ENCODE data around the gene RTP2. TPM values are rescaled to one million over a fixed set of nuclear protein-coding genes. Genes with fewer than 3 reads are reported as not detected.

RTP2 gene
- total RNA-seq, 1 donor from 2014 or later: not detected

- Mint-ChIP-seq H3K4me1 (peaks cover 68% of the 10 kb centered on the region), H3K27ac (peak overlapping the region; percentile 90), H3K9me3 (no peaks in the 10 kb centered on the region), H3K36me3 (ENCODE audit: low read depth) (peaks cover 27% of the 10 kb centered on the region), H3K27me3 (no peaks in the 10 kb centered on the region), H3K4me3 (peak overlapping the region; percentile 98)
- ATAC-seq (ENCODE audit: low read depth) (peak; percentile 12), DNase-seq (peak; percentile 56)
- intact Hi-C loops (cut with micrococcal nuclease): loop anchor here (1.0 to 10.0 kb wide), 15 partner anchors 503 to 1300 kb away; no protein-coding TSS in a partner anchor
- ChIA-PET CTCF (interaction anchor here (0.6 to 6.4 kb wide), 58 partner anchors 8 to 1407 kb away, joined by 3 to 545 read pairs (median 5); no protein-coding TSS in a partner anchor), POLR2A (interaction anchor here (0.7 to 8.4 kb wide), 29 partner anchors 8 to 1300 kb away, joined by 3 to 137 read pairs (median 7); partner anchors contain the start of gene LPP)
- TF ChIP-seq CTCF (IDR thresholded peaks at IDR 0.05): peak; percentile 81
Observed at GRCh38 chr3:187741403-187742350, 39.3 kb upstream of the RTP2 start.

- H3K4me3 Mint-ChIP-seq: peak overlapping the region; percentile 98
- DNase-seq (peak; percentile 73), ATAC-seq (ENCODE audit: low read depth) (no peak)
- H3K27me3 Mint-ChIP-seq: no peaks in the 10 kb centered on the region
- no peaks in the 10 kb centered on the region for H3K9me3 Mint-ChIP-seq
- peak; percentile 93 for TF ChIP-seq CTCF (IDR thresholded peaks at IDR 0.05)
- ChIA-PET POLR2A (interaction anchor here (0.6 to 4.6 kb wide), 43 partner anchors 9 to 1408 kb away, joined by 3 to 137 read pairs (median 5); partner anchors contain the start of gene LPP), CTCF (interaction anchor here (0.6 to 6.4 kb wide), 103 partner anchors 9 to 1410 kb away, joined by 3 to 545 read pairs (median 3); no protein-coding TSS in a partner anchor)
- peaks cover 67% of the 10 kb centered on the region for H3K4me1 Mint-ChIP-seq
- peaks cover 27% of the 10 kb centered on the region for H3K36me3 Mint-ChIP-seq (ENCODE audit: low read depth)
- intact Hi-C loops (cut with micrococcal nuclease): loop anchor here (1.0 to 10.0 kb wide), 7 partner anchors 504 to 1301 kb away; no protein-coding TSS in a partner anchor
- H3K27ac Mint-ChIP-seq: peak overlapping the region; percentile 90
Observed at GRCh38 chr3:187740421-187741399, 38.4 kb upstream of the RTP2 start.

- ChIA-PET POLR2A (interaction anchor here (0.5 to 4.6 kb wide), 41 partner anchors 10 to 1411 kb away, joined by 3 to 137 read pairs (median 5); partner anchors contain the start of gene LPP), CTCF (interaction anchor here (0.6 to 6.4 kb wide), 83 partner anchors 10 to 1411 kb away, joined by 3 to 545 read pairs (median 4); no protein-coding TSS in a partner anchor)
Observed at GRCh38 chr3:187739561-187740332, 37.4 kb upstream of the RTP2 start.

More at GRCh38 chr3:187739561-187740332, 37.4 kb upstream of the RTP2 start:
- intact Hi-C loops (cut with micrococcal nuclease): loop anchor here (1.0 to 10.0 kb wide), 5 partner anchors 505 to 1495 kb away; no protein-coding TSS in a partner anchor
- DNase-seq: peak; percentile 81
- TF ChIP-seq CTCF (IDR thresholded peaks at IDR 0.05): peak; percentile 95
- Mint-ChIP-seq H3K4me1 (peaks cover 66% of the 10 kb centered on the region), H3K27ac (peak overlapping the region; percentile 90), H3K4me3 (peak overlapping the region; percentile 98), H3K36me3 (ENCODE audit: low read depth) (peaks cover 24% of the 10 kb centered on the region), H3K27me3 (no peaks in the 10 kb centered on the region), H3K9me3 (no peaks in the 10 kb centered on the region)
- peak; percentile 46 for ATAC-seq (ENCODE audit: low read depth)

Data from activated B cell treated with CpG ODN at 0.5 μM for 24 hours (primary cell).